GM21381 (cell line): ENCODE data around the gene ADGRG4.

ENCODE experiments used
- ATAC-seq: cut with Tn5 transposase; IDR thresholded peaks from one replicate; pipeline ENCODE4 v1.9.1; 2021; ENCODE audit warnings: mild to moderate bottlenecking, moderate library complexity; ENCODE audit not compliant: unreplicated experiment

Gene ADGRG4

GRCh38 chrX:136292656-136293055 is 8.1 kb upstream of the ADGRG4 start:
- ATAC-seq, result no peak

- ATAC-seq, result no peak
These were observed 5.4 kb upstream of the ADGRG4 start for GRCh38 chrX:136295380-136295779.

GRCh38 chrX:136303041-136303440 is 2.3 kb downstream of the ADGRG4 start:
- ATAC-seq, result no peak

- no peak for ATAC-seq
These were observed 3.7 kb downstream of the ADGRG4 start for GRCh38 chrX:136304493-136304892.

- no peak for ATAC-seq
These were observed 5.4 kb downstream of the ADGRG4 start for GRCh38 chrX:136306182-136306581.

GRCh38 chrX:136307471-136307870 is 6.7 kb downstream of the ADGRG4 start:
- ATAC-seq, result no peak

- no peak for ATAC-seq
These were observed 9.6 kb downstream of the ADGRG4 start for GRCh38 chrX:136310411-136310810.

- no peak for ATAC-seq
These were observed 17.4 kb downstream of the ADGRG4 start for GRCh38 chrX:136318156-136318555.

- ATAC-seq, result no peak
These were observed 18.3 kb downstream of the ADGRG4 start for GRCh38 chrX:136318895-136319597.

GRCh38 chrX:136319600-136319999 is 18.8 kb downstream of the ADGRG4 start:
- ATAC-seq, result no peak

- no peak for ATAC-seq
These were observed 20.8 kb downstream of the ADGRG4 start for GRCh38 chrX:136321532-136321931.

GRCh38 chrX:136322064-136322463 is 21.3 kb downstream of the ADGRG4 start:
- ATAC-seq, result no peak

- ATAC-seq, result no peak
These were observed 24.6 kb downstream of the ADGRG4 start for GRCh38 chrX:136325377-136325776.

- no peak for ATAC-seq
These were observed 28.2 kb downstream of the ADGRG4 start for GRCh38 chrX:136328933-136329332.

GRCh38 chrX:136336623-136337022 is 35.9 kb downstream of the ADGRG4 start:
- ATAC-seq, result no peak

- no peak for ATAC-seq
These were observed 38.9 kb downstream of the ADGRG4 start for GRCh38 chrX:136339702-136340101.

GRCh38 chrX:136344320-136344719 is 43.6 kb downstream of the ADGRG4 start:
- ATAC-seq, result no peak

GRCh38 chrX:136346506-136346905 is 45.7 kb downstream of the ADGRG4 start:
- ATAC-seq, result no peak

GRCh38 chrX:136347706-136348105 is 46.9 kb downstream of the ADGRG4 start:
- no peak for ATAC-seq

GRCh38 chrX:136353526-136354093 is 52.8 kb downstream of the ADGRG4 start:
- ATAC-seq, result no peak

- no peak for ATAC-seq
These were observed 53.4 kb downstream of the ADGRG4 start for GRCh38 chrX:136354201-136354600.

GRCh38 chrX:136369377-136369776 is 68.6 kb downstream of the ADGRG4 start:
- ATAC-seq, result no peak

- no peak for ATAC-seq
These were observed 76.0 kb downstream of the ADGRG4 start for GRCh38 chrX:136376713-136377112.
